Astrocyte of the cerebellum (primary cell): ENCODE measurements around the gene SPANXD.
"Not testable (repeated sequence)": the region's sequence is repeated elsewhere in the genome, so short reads cannot be mapped to it uniquely, and the experiment has no call there.

ENCODE experiments used
- DNase-seq: peaks from one replicate; pipeline ENCODE4 v3.0.0-alpha.2; 2011; ENCODE audit warnings: low read depth
- H3K4me3 ChIP-seq: 2 replicates; pipeline ENCODE4 v1.5.1; 2011; ENCODE audit warnings: mild to moderate bottlenecking, low read depth, low read length, moderate library complexity
- CTCF ChIP-seq: IDR thresholded peaks from 2 replicates; pipeline ENCODE4 v1.5.1; 2012; ENCODE audit warnings: low read length, low read depth, moderate library complexity, mild to moderate bottlenecking; ENCODE audit errors: missing control alignments
- in situ Hi-C: cut with HindIII; loops from 2 replicates; pipeline ENCODE4 v1.10.0; 2017; ENCODE audit warnings: low sequenced_read_pairs

SPANXD gene, protein sequence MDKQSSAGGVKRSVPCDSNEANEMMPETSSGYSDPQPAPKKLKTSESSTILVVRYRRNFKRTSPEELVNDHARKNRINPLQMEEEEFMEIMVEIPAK

DNA sequence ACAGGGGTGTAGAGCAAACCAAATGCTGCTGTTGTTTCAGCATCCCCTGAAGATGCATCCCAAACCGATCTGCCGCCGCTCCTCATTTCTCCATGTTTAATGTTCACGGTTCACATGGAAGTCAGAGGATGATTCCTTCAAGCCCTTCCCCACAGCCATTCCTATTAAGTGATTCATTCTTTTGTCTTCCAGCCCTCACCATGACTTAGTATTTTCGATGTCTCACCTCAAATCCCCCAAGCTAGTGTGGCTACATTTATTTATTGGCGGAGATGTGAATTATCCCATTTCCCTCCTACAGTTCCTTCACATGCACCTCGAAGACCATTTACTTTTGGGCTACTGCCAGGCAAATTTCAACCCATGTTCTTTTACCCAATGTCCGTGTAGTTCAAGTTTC lies at the start of gene SPANXD:
Gene SPANXD, minus strand, starts transcription at position 101 of the 400 bp plus-strand sequence. CDS start 334 bp downstream, outside the sequence.
- in situ Hi-C loops, DNase-seq, H3K4me3 ChIP-seq: not testable (repeated sequence)

- no peak for DNase-seq
- H3K4me3 ChIP-seq = no peak overlapping the region
- TF ChIP-seq CTCF = no peak
- in situ Hi-C loops = no loop called here
Measured at GRCh38 chrX:141742666-141743065, 44.1 kb upstream of the SPANXD start.

DNA sequence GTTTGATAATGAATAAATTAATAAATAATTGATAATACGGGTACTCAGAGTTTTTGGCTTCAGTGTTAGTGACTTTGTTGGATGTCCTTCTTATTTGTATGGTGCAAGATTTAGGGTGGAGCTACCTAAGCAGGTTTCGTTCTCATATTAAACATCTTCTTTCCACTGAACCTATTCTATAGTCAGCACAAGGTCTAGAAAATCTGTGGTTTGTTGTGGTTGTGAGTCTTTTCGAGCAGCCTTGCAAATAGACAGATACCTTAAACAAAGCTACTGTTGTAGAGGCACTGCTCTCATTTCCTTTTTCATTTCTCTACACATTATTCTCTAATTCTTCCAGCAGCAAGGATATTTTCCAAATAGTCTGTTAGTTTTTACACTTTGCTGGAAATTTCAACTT lies 38.1 kb upstream of the SPANXD start:
- in situ Hi-C loops = no loop called here
- H3K4me3 ChIP-seq = no peak overlapping the region
- no peak for TF ChIP-seq CTCF
- DNase-seq = no peak

GRCh38 chrX:141733371-141733770 lies 34.8 kb upstream of the SPANXD start:
- no peak for DNase-seq
- H3K4me3 ChIP-seq = no peak overlapping the region
- in situ Hi-C loops = no loop called here
- no peak for TF ChIP-seq CTCF

GRCh38 chrX:141732031-141732430 lies 33.5 kb upstream of the SPANXD start:
- no peak for DNase-seq
- no peak overlapping the region for H3K4me3 ChIP-seq
- TF ChIP-seq CTCF = no peak
- in situ Hi-C loops = no loop called here

DNA sequence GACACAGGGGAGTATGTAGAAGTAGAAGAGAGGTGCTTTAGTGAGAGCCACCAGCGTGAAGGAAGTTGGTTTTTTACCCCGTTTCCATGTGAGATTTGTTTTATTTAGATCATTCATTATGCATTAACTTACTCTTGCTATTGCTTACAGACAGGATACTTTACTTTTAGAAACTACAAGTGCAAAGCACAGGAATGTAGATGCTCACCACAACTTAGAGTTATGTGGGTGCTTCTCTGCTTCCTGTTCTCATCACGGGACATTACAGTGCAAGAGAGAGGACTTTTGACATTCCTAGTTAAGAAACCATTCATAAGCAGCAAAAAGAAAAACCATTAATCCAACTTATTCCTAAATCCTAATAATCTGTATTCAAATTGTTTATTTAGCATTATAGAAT lies 25.6 kb upstream of the SPANXD start:
- in situ Hi-C loops = no loop called here
- no peak overlapping the region for H3K4me3 ChIP-seq
- no peak for DNase-seq
- no peak for TF ChIP-seq CTCF

DNA sequence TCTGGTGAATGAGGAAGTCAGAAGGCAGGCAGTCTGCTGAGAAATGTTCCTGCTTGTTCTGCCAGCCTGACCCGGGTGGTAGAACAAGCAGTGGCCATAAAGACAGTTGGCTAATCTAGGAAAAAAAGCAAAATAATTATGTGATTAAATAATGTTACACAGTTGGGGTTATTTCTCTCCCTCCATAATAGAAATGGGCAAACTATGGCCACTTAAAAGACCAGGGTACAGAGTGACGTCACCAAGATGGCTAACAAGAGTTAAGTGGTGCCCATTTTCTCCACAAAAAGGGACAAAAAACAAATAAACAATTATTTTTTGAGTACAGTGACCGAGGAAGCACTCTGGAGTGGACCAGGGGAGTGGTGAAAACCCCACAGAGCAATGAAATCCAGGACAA lies 16.1 kb upstream of the SPANXD start:
- in situ Hi-C loops = no loop called here

More for the DNA sequence above, 16.1 kb upstream of the SPANXD start:
- no peak overlapping the region for H3K4me3 ChIP-seq
- TF ChIP-seq CTCF = no peak
- no peak for DNase-seq
